GM23338 (cell line): Measurements from ENCODE around the gene LIF. TPM values are rescaled to one million over a fixed set of nuclear protein-coding genes. Genes with fewer than 3 reads are reported as not detected.

Experiments used
- ATAC-seq: fragments of 200-7000 bp; cut with Tn5 transposase; 3 replicates; pipeline ENCODE4 v1.9.1; 2020
- DNase-seq: peaks from one replicate; pipeline ENCODE4 v3.0.0-alpha.2; 2015; ENCODE audit warnings: low spot score
- H2AFZ ChIP-seq: fragments of 200-600 bp; sonication (generic); 2 replicates; pipeline ENCODE4 v1.8.0; 2016; ENCODE audit warnings: antibody characterized with exemption, mild to moderate bottlenecking, moderate library complexity
- H3F3A ChIP-seq: fragments of 200-600 bp; sonication (generic); replicated peaks from 2 replicates; pipeline ENCODE4 v1.8.0; 2017; ENCODE audit warnings: antibody characterized with exemption, mixed run types, low read depth
- H3K27ac ChIP-seq: fragments of 200-600 bp; sonication (generic); 2 replicates; pipeline ENCODE4 v1.6.1; 2016; ENCODE audit warnings: low read depth
- H3K27me3 ChIP-seq: fragments of 200-600 bp; sonication (generic); 2 replicates; pipeline ENCODE4 v1.8.0; 2016; ENCODE audit warnings: mild to moderate bottlenecking, mixed run types, moderate library complexity; ENCODE audit not compliant: insufficient read depth
- H3K36me3 ChIP-seq: fragments of 200-600 bp; sonication (generic); 2 replicates; pipeline ENCODE4 v1.8.0; 2016; ENCODE audit warnings: mild to moderate bottlenecking; ENCODE audit not compliant: insufficient read depth
- H3K4me1 ChIP-seq: fragments of 200-600 bp; sonication (generic); 2 replicates; pipeline ENCODE4 v1.8.0; 2016; ENCODE audit warnings: mild to moderate bottlenecking, moderate library complexity; ENCODE audit not compliant: insufficient read depth
- H3K4me2 ChIP-seq: fragments of 200-600 bp; sonication (generic); 2 replicates; pipeline ENCODE4 v1.7.1; 2017; ENCODE audit warnings: mixed run types
- H3K4me3 ChIP-seq: fragments of 200-600 bp; sonication (generic); 2 replicates; pipeline ENCODE4 v1.6.1; 2016; ENCODE audit warnings: mixed run types
- H3K79me2 ChIP-seq: fragments of 200-600 bp; sonication (generic); replicated peaks from 2 replicates; pipeline ENCODE4 v1.8.0; 2017; ENCODE audit warnings: mild to moderate bottlenecking; ENCODE audit not compliant: insufficient read depth
- H3K9me2 ChIP-seq: fragments of 200-600 bp; sonication (generic); 2 replicates; pipeline ENCODE4 v1.8.0; 2017; ENCODE audit not compliant: insufficient read depth
- H4K20me1 ChIP-seq: fragments of 200-600 bp; sonication (generic); replicated peaks from 2 replicates; pipeline ENCODE4 v1.8.0; 2017; ENCODE audit warnings: mild to moderate bottlenecking; ENCODE audit not compliant: insufficient read depth
- H3K27ac Mint-ChIP-seq: 2 replicates; pipeline ENCODE4 v1.8.0; 2020; ENCODE audit warnings: inconsistent platforms, mild to moderate bottlenecking, moderate library complexity, mixed read lengths
- H3K27me3 Mint-ChIP-seq: 3 replicates; pipeline ENCODE4 v1.8.0; 2022; ENCODE audit warnings: low read depth, mild to moderate bottlenecking, moderate library complexity, mixed read lengths, inconsistent platforms; ENCODE audit not compliant: insufficient read depth, poor library complexity
- H3K36me3 Mint-ChIP-seq: 3 replicates; pipeline ENCODE4 v1.8.0; 2021; ENCODE audit warnings: low read depth, mild to moderate bottlenecking, inconsistent platforms, moderate library complexity, mixed read lengths
- H3K4me1 Mint-ChIP-seq: 3 replicates; pipeline ENCODE4 v1.8.0; 2020; ENCODE audit warnings: mild to moderate bottlenecking, inconsistent platforms, mixed read lengths
- H3K4me3 Mint-ChIP-seq: 3 replicates; pipeline ENCODE4 v1.8.0; 2021; ENCODE audit warnings: moderate library complexity, mild to moderate bottlenecking, inconsistent platforms, mixed read lengths
- H3K9me3 Mint-ChIP-seq: 3 replicates; pipeline ENCODE4 v1.8.0; 2020; ENCODE audit warnings: moderate library complexity, mild to moderate bottlenecking, inconsistent platforms, mixed read lengths
- CREB1 ChIP-seq: fragments of 250-450 bp; sonication (Bioruptor Pico); IDR thresholded peaks from 2 replicates; pipeline ENCODE4 v1.5.0; 2020; ENCODE audit warnings: low read depth, mild to moderate bottlenecking, moderate library complexity
- ETS1 ChIP-seq: IDR thresholded peaks from 2 replicates; pipeline ENCODE4 v1.6.1; 2016; ENCODE audit warnings: antibody characterized with exemption
- EZH2 ChIP-seq: fragments of 200-600 bp; sonication (generic); IDR thresholded peaks from one replicate; pipeline ENCODE4 v1.8.0; 2017; ENCODE audit warnings: antibody characterized with exemption, mild to moderate bottlenecking, low read depth; ENCODE audit not compliant: unreplicated experiment
- EZH2phosphoT487 ChIP-seq: fragments of 200-600 bp; sonication (generic); IDR thresholded peaks from one replicate; pipeline ENCODE4 v1.8.1; 2018; ENCODE audit warnings: antibody characterized with exemption; ENCODE audit not compliant: unreplicated experiment
- JUNB ChIP-seq: IDR thresholded peaks from one replicate; pipeline ENCODE4 v1.6.1; 2016; ENCODE audit warnings: antibody characterized with exemption; ENCODE audit not compliant: unreplicated experiment
- NANOG ChIP-seq: IDR thresholded peaks from 2 replicates; pipeline ENCODE4 v1.6.1; 2016; ENCODE audit warnings: antibody characterized with exemption, borderline replicate concordance
- POLR2AphosphoS5 ChIP-seq: IDR thresholded peaks from 2 replicates; pipeline ENCODE4 v1.6.1; 2016; ENCODE audit warnings: antibody characterized with exemption, low read depth
- REST ChIP-seq: IDR thresholded peaks from one replicate; pipeline ENCODE4 v1.6.1; 2018; ENCODE audit warnings: antibody characterized with exemption; ENCODE audit not compliant: unreplicated experiment
- STAT1 ChIP-seq: IDR thresholded peaks from one replicate; pipeline ENCODE4 v1.6.1; 2016; ENCODE audit warnings: antibody characterized with exemption; ENCODE audit not compliant: unreplicated experiment
- ZNF114 ChIP-seq: fragments of 250-450 bp; sonication (Bioruptor Pico); IDR thresholded peaks from 2 replicates; pipeline ENCODE4 v1.5.0; 2020; ENCODE audit warnings: mild to moderate bottlenecking, moderate library complexity
- ZNF331 ChIP-seq: fragments of 250-450 bp; sonication (Bioruptor Pico); IDR thresholded peaks from 2 replicates; pipeline ENCODE4 v1.5.0; 2020; ENCODE audit warnings: low read depth, mild to moderate bottlenecking, moderate library complexity
- ZNF462 ChIP-seq: fragments of 250-450 bp; sonication (Bioruptor Pico); IDR thresholded peaks from 2 replicates; pipeline ENCODE4 v1.5.0; 2020; ENCODE audit warnings: mild to moderate bottlenecking, moderate library complexity
- polyA plus RNA-seq: library from polyadenylated mRNA; unstranded; fragments of >200 nt; fragmentation: Nextera tagmentation; extraction: Ambion mirVana; gene quantifications from 2 replicates; pipeline ENCODE4 v1.2.1, GENCODE V29; 2016
- total RNA-seq: library from RNA; depleted of rRNA; stranded (reverse); fragments of >200 nt; shearing (Covaris generic); gene quantifications from 2 replicates; pipeline ENCODE4 v1.2.3, GENCODE V29; 2014

LIF gene
- total and polyA plus RNA-seq, 2 experiments from 2014 or later = 1.8 to 3.6 TPM

GRCh38 chr22:30280505-30280904 lies 33.9 kb upstream of the LIF start:
- no peaks in the 10 kb centered on the region for H3K27me3 ChIP-seq
- Mint-ChIP-seq H3K27ac (no peak overlapping the region), H3K27me3 (peaks cover 17% of the 10 kb centered on the region), H3K4me1 (peaks cover 9% of the 10 kb centered on the region), H3K9me3 (no peaks in the 10 kb centered on the region), H3K4me3 (no peak overlapping the region), H3K36me3 (no peaks in the 10 kb centered on the region)
- no peaks in the 10 kb centered on the region for H3K36me3 ChIP-seq
- H3K4me2 ChIP-seq = no peak overlapping the region
- no peaks in the 10 kb centered on the region for H3F3A ChIP-seq
- no peak for DNase-seq
- no peak overlapping the region for H3K27ac ChIP-seq
- no peaks in the 10 kb centered on the region for H3K9me2 ChIP-seq
- no peak overlapping the region for H3K4me3 ChIP-seq
- no peak overlapping the region for H2AFZ ChIP-seq
- H3K4me1 ChIP-seq = 0 out of 2 replicates have a peak, but pooled peaks cover 4% of the 10 kb centered on the region
- H4K20me1 ChIP-seq = no peaks in the 10 kb centered on the region
- TF ChIP-seq ZNF114 (CRISPR knock-in tag) (no peak), ZNF331 (no peak), ZNF462 (no peak), EZH2phosphoT487 (no peak), EZH2 (no peak), POLR2AphosphoS5 (no peak), CREB1 (CRISPR knock-in tag) (no peak), ETS1 (no peak), JUNB (no peak), NANOG (no peak), REST (no peak), STAT1 (no peak)
- H3K79me2 ChIP-seq = no peaks in the 10 kb centered on the region
- ATAC-seq = no peak
